HG03442 (cell line): ENCODE measurements around the gene B4GAT1.
"Not testable (repeated sequence)": the region's sequence is repeated elsewhere in the genome, so short reads cannot be mapped to it uniquely, and the experiment has no call there.

Experiments used
- ATAC-seq: cut with Tn5 transposase; IDR thresholded peaks from one replicate; pipeline ENCODE4 v1.9.1; 2021; ENCODE audit warnings: mild to moderate bottlenecking, moderate library complexity; ENCODE audit not compliant: unreplicated experiment

B4GAT1 gene

GRCh38 chr11:66363805-66364535, 16.5 kb upstream of the B4GAT1 start:
- no peak for ATAC-seq

GRCh38 chr11:66363187-66363601, 15.8 kb upstream of the B4GAT1 start:
- ATAC-seq = no peak

DNA sequence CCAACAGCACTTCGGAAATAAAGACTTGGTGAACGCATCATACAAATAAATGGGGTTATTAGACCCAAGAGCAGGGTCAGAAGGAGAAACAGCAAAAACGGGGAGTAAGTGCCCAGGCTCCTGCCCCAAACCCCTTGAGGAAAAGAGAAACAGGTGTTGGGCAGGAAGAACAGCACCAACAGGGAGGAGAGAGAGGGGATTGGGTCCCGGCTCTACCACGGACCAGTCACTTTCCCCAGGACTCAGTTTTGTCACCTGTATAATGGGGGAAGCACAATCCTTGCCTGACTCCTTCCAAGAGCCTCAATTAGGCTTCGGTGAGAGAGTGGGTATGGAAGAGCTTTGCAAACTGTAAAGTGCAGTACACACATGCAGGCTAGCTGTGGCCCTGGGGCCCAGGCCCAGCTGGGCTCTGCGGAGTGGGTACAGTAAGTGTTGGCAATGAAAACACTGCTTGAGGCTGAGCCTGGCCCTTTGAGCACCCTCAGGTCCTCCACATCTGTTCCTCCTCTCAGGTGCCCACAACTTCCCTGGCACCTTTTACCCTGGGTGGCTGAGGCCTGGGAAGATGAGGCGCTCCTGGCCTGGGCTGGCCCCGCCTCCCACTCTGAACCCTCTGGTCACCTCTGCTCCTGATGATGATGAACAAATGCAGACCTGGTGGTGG, 15.2 kb upstream of the B4GAT1 start:
- no peak for ATAC-seq

GRCh38 chr11:66361502-66361941, 14.1 kb upstream of the B4GAT1 start:
- no peak for ATAC-seq

DNA sequence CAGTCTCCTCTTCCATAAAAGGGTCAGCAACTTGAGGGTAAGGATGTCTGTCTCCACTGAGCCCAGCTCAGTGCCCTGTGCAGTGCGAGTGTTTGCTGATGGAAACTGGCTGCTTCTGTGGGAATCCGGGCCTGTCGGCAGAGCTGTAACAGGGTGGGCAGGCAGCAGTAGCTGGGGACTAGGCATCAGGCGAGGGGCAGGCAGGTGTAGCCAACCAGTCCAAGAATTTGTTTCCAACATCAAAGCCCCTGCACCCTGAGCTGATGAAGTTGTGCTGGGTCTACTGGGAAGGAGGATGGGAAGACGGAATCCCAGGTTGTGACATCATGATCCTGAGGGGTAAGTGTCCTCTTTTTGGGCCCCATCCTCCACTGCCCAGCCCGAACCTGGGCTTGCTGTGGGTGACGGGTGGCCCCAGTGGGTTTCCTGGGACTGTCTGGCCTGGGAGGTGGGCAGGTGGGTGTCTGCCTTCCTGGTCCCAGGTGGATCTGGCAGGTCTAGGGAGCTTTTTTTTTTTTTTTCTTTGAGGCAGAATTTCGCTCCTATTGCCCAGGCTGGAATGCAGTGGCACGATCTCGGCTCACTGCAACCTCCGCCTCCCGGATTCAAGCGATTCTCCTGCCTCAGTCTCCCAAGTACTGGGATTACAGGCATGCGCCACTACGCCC, 13.1 kb upstream of the B4GAT1 start:
- ATAC-seq = no peak

DNA sequence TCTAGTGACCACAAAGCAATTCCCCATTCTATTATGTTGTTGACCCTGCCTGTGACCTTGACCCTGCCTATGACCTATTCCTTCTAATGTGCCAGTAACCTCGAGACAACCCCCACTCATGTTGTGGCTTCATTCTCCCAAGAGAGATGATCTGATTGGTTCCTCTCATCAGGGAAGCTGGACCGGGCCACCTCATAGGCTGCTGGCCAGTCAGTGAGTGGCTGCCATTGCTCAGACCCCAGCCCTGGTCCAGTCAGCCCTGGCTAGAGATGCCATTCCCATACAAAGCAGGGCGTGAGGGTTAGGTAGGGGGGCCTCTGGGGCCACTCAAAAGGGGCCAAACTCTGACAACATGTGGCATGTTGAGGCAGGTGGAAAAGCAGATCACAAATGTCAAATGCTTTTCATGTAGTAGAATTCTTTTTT, 12.2 kb upstream of the B4GAT1 start:
- no peak for ATAC-seq

DNA sequence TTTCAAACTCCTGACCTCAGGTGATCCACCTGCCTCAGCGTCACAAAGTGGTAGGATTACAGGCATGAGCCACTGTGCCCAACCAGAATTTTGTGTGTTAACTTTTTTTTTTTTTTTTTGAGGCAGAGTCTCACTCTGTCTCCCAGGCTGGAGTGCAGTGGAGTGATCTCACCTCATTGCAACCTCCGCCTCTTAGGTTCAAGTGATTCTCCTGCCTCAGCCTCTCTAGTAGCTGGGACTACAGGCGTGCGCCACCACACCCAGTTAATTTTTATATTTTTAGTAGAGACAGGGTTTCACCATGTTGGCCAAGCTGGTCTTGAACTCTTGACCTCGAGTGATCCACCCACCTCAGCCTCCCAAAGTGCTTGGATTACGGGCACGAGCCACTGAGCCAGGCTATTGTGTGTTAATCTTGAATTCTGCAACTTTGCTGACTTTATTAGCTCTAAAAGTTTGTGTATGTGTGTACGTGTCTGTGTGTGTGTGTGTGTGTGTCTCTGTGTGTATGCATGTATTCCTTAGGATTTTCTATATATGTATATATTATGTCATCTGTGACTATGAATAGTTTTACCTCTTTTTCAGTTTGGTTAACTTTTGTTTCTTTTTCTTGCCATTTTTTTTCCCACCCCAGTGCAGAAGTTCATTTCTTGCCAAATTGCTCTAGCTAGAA, 3.3 kb upstream of the B4GAT1 start:
- ATAC-seq = not testable (repeated sequence)

DNA sequence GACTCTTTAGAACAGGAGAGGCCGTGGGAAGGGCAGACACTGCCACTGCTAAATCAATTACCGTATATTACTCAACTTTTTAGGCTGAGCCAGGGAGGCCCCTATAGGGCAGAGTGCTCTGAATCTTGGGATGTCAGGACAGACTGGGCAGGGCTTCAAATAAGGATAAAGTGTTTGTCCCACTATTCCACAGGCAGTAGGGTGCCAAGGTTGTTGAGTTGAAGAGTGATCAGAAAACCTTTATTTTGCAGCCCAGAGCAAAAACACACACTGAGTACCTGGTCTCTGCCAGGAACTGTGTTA, 1.6 kb upstream of the B4GAT1 start:
- ATAC-seq = no peak

- no peak for ATAC-seq
Measured at GRCh38 chr11:66346476-66347424, 679 bp downstream of the B4GAT1 start.

DNA sequence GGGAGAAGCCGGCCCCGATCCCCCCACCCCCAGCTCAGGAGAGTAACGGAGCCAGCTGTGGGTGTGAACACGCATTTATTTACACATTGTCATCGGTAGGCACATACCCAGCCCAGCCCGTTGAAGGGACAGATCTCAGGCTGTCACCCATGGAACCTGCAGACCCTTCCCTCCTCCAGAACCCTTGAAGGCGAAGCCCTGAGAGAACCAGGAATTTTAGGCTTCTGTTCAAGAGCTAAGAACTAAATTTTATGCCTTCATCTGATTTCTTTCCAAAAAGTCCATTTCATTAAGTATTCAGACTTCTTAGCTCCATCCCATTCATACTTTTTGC, 2.1 kb downstream of the B4GAT1 start:
- ATAC-seq = peak; percentile 0

GRCh38 chr11:66344550-66345315, 2.7 kb downstream of the B4GAT1 start, which contains the start of gene BRMS1:
Gene BRMS1, minus strand, starts transcription at chr11:66345104. Its CDS starts 2,870 bp downstream, at chr11:66342234.
- peak; percentile 67 for ATAC-seq

- no peak for ATAC-seq
Measured at GRCh38 chr11:66343176-66343575, 4.3 kb downstream of the B4GAT1 start.

DNA sequence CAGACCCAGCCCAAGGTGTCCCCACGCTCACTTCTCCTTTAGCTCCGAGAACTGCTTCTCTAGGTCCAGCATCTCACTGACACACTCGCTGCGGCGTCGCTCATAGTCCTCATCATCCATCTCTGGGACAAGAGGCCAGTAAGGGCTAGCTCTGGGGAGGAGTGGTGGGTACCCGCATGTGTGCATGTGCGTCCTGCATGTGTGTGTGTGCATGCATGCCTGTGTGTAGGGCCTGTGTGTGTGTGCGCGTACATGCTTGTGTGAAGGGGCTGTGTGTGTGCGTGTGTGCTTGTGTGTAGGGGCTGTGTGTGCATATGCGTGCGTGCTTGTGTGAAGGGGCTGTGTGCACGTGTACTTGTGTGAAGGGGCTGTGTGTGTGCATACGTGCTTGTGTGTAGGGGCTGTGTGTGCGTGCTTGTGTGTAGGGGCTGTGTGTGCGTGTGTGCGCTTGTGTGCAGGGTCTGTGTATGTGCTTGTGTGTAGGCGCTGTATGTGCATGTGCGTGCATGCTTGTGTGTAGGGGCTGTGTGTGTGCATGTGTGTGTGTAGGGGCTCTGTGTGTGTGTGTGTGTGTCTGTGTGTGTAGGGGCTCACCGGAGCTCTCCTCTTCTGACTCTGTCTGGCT, 5.8 kb downstream of the B4GAT1 start:
- ATAC-seq = no peak

- ATAC-seq = no peak
Measured at GRCh38 chr11:66340596-66341501, 6.6 kb downstream of the B4GAT1 start.

DNA sequence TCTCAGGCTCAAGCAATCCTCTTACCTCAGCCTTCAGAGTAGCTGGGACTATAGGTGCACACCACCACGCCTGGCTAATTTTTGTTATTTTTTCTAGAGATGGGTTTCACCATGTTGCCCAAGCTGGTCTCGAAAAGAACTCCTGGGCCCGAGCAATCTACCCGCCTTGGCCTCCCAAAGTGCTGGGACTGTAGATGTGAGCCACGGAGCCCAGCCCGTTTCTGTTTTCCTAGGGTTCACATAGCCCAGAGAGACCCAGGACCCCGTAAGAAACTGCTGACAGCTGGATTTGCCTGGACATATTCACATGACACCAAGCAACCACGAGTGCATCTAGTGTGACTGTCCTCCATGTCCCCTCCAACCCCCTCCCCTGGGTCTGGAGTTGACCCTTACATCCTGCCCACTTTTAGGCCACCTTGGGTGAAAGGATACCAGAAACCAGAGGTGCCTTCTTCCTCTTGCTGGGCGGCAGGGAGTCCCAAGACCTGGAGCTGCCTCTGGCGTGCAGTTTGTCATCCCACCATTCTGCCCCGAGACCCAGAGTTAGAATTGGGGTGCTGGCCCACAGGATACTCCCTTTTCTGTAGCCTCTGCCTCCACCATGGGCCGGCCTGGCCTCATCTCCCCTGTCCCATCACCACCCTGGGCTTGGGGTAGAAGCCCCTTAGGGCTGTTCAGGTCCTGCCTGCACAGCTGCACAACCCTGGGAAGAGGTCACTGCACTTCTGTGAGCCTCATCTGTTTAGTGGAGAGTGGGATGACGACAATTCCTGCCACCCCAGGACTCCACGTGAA, 7.5 kb downstream of the B4GAT1 start:
- ATAC-seq = no peak

GRCh38 chr11:66339162-66339675, 8.2 kb downstream of the B4GAT1 start:
- ATAC-seq = no peak
